HS-27A (cell line): Measurements from ENCODE around the gene ELOB.
A peak's percentile ranks its signal among the peaks of the same experiment; 100 is the strongest.

ENCODE experiments used
- DNase-seq: peaks from one replicate; pipeline ENCODE4 v3.0.0-alpha.2; 2012; ENCODE audit warnings: low read depth, missing footprints

ELOB gene

GRCh38 chr16:2768403-2769089 lies 8.5 kb downstream of the ELOB start:
- DNase-seq = no peak

GRCh38 chr16:2767891-2768290 lies 9.2 kb downstream of the ELOB start:
- DNase-seq = no peak

GRCh38 chr16:2767140-2767731 lies 9.8 kb downstream of the ELOB start:
- no peak for DNase-seq

- no peak for DNase-seq
Observed at GRCh38 chr16:2766430-2767139, 10.5 kb downstream of the ELOB start.

GRCh38 chr16:2765462-2766404 lies 11.3 kb downstream of the ELOB start:
- DNase-seq = no peak

GRCh38 chr16:2764718-2765117 lies 12.4 kb downstream of the ELOB start:
- no peak for DNase-seq

- DNase-seq = no peak
Observed at GRCh38 chr16:2763173-2763572, 13.9 kb downstream of the ELOB start.

GRCh38 chr16:2762711-2763110 lies 14.4 kb downstream of the ELOB start:
- DNase-seq = no peak

- DNase-seq = no peak
Observed at GRCh38 chr16:2761886-2762583, 15.0 kb downstream of the ELOB start.

- no peak for DNase-seq
Observed at GRCh38 chr16:2761472-2761871, 15.6 kb downstream of the ELOB start.

- DNase-seq = no peak
Observed at GRCh38 chr16:2757344-2757743, 19.7 kb downstream of the ELOB start.

GRCh38 chr16:2756288-2757015 lies 20.6 kb downstream of the ELOB start:
- DNase-seq = no peak

- DNase-seq = no peak
Observed at GRCh38 chr16:2755158-2755557, 21.9 kb downstream of the ELOB start.

GRCh38 chr16:2753733-2754020 lies 23.4 kb downstream of the ELOB start:
- no peak for DNase-seq

GRCh38 chr16:2752850-2753732 lies 24.0 kb downstream of the ELOB start:
- no peak for DNase-seq

- peak; percentile 91 for DNase-seq
Observed at GRCh38 chr16:2752035-2752849, 24.8 kb downstream of the ELOB start, which contains the start of gene SRRM2. Gene SRRM2, plus strand, starts transcription at chr16:2752638. Its CDS starts 3,727 bp downstream, at chr16:2756365.

GRCh38 chr16:2751577-2752034 lies 25.5 kb downstream of the ELOB start:
- DNase-seq = no peak

- no peak for DNase-seq
Observed at GRCh38 chr16:2749936-2750335, 27.1 kb downstream of the ELOB start.

- DNase-seq = no peak
Observed at GRCh38 chr16:2749476-2749875, 27.6 kb downstream of the ELOB start.
